HEK293 (cell line): Measurements from ENCODE around the gene NPM3.

Experiments used
- CTCF ChIA-PET: fragments of 350-600 bp; formaldehyde crosslinking; extraction: SDS; loops from one replicate; lab custom pipeline; 2021; ENCODE audit warnings: antibody characterized with exemption; lab: Yijun Ruan, JAX
- POLR2A ChIA-PET: fragments of 300-600 bp; formaldehyde crosslinking; extraction: SDS; loops from one replicate; lab custom pipeline; 2020; ENCODE audit warnings: antibody characterized with exemption, inconsistent platforms; lab: Yijun Ruan, JAX
- H3K27ac ChIP-seq: fragments of 200-500 bp; sonication (Bioruptor generic); 2 replicates; pipeline ENCODE4 v1.5.1; 2014; ENCODE audit warnings: low read depth, low read length, control low read depth, inconsistent platforms; ENCODE audit errors: extremely low read depth
- H3K36me3 ChIP-seq, 2 experiments: fragments of 200-500 bp in 1 of 2; sonication (Bioruptor generic) in 1 of 2; 1 replicate in 1 of 2; 2 replicates in 1 of 2; pipeline ENCODE4 v1.5.1; 2014 to 2017; ENCODE audit warnings: inconsistent platforms in 2 of 2, low read length in 2 of 2; ENCODE audit not compliant: control insufficient read depth in 2 of 2, insufficient read depth in 1 of 2
- H3K4me1 ChIP-seq: fragments of 200-500 bp; sonication (Bioruptor generic); 2 replicates; pipeline ENCODE4 v1.5.1; 2014; ENCODE audit warnings: mild to moderate bottlenecking, low read length, inconsistent platforms; ENCODE audit not compliant: control insufficient read depth, insufficient read depth
- H3K4me3 ChIP-seq: 2 replicates; pipeline ENCODE4 v1.5.1; 2011; ENCODE audit warnings: low read depth, mild to moderate bottlenecking, control low read depth, low read length, moderate library complexity
- H3K9me3 ChIP-seq: fragments of 200-500 bp; sonication (Bioruptor generic); 2 replicates; pipeline ENCODE4 v1.5.1; 2014; ENCODE audit warnings: low read depth, low read length, inconsistent platforms; ENCODE audit not compliant: control insufficient read depth, insufficient read depth
- GLIS2 ChIP-seq: fragments of 450-650 bp; formaldehyde crosslinking; IDR thresholded peaks from 2 replicates; pipeline ENCODE4 v1.5.1; 2016; ENCODE audit warnings: missing biosample characterization, missing genetic modification characterization
- HOXA7 ChIP-seq: sonication (generic); formaldehyde crosslinking; IDR thresholded peaks from 2 replicates; pipeline ENCODE4 v1.8.1; 2022; ENCODE audit warnings: missing genetic modification reagents, borderline replicate concordance
- KLF10 ChIP-seq: fragments of 450-650 bp; IDR thresholded peaks from 2 replicates; pipeline ENCODE4 v1.5.1; 2018; ENCODE audit warnings: missing biosample characterization, mild to moderate bottlenecking, missing genetic modification characterization
- RBAK ChIP-seq: fragments of 450-650 bp; formaldehyde crosslinking; IDR thresholded peaks from 2 replicates; pipeline ENCODE4 v1.5.1; 2016; ENCODE audit warnings: missing biosample characterization, missing genetic modification characterization
- SP3 ChIP-seq: fragments of 450-650 bp; formaldehyde crosslinking; IDR thresholded peaks from 2 replicates; pipeline ENCODE4 v1.5.1; 2016; ENCODE audit warnings: missing biosample characterization, missing genetic modification characterization
- YY1 ChIP-seq: fragments of 450-650 bp; formaldehyde crosslinking; IDR thresholded peaks from 2 replicates; pipeline ENCODE4 v1.5.1; 2018; ENCODE audit warnings: missing biosample characterization, missing genetic modification characterization
- ZFP41 ChIP-seq: fragments of 450-650 bp; formaldehyde crosslinking; IDR thresholded peaks from 2 replicates; pipeline ENCODE4 v1.5.1; 2016; ENCODE audit warnings: missing biosample characterization, missing genetic modification characterization, borderline replicate concordance
- ZNF138 ChIP-seq: fragments of 450-650 bp; formaldehyde crosslinking; IDR thresholded peaks from 2 replicates; pipeline ENCODE4 v1.5.1; 2016; ENCODE audit warnings: missing biosample characterization, missing genetic modification characterization, borderline replicate concordance
- ZNF174 ChIP-seq: fragments of 450-650 bp; formaldehyde crosslinking; IDR thresholded peaks from 2 replicates; pipeline ENCODE4 v1.5.0; 2017; ENCODE audit warnings: missing biosample characterization, mild to moderate bottlenecking, missing genetic modification characterization
- ZNF221 ChIP-seq: fragments of 450-650 bp; formaldehyde crosslinking; IDR thresholded peaks from 2 replicates; pipeline ENCODE4 v1.5.1; 2017; ENCODE audit warnings: missing biosample characterization, missing genetic modification characterization, borderline replicate concordance
- ZNF23 ChIP-seq: fragments of 450-650 bp; formaldehyde crosslinking; IDR thresholded peaks from 2 replicates; pipeline ENCODE4 v1.5.1; 2016; ENCODE audit warnings: missing biosample characterization, missing genetic modification characterization, borderline replicate concordance
- ZNF24 ChIP-seq: fragments of 450-650 bp; formaldehyde crosslinking; IDR thresholded peaks from 2 replicates; pipeline ENCODE4 v1.5.1; 2016; ENCODE audit warnings: missing biosample characterization, missing genetic modification characterization
- ZNF341 ChIP-seq: fragments of 450-650 bp; formaldehyde crosslinking; IDR thresholded peaks from 2 replicates; pipeline ENCODE4; 2016; ENCODE audit warnings: low read depth, missing biosample characterization, missing genetic modification characterization
- ZNF423 ChIP-seq: fragments of 450-650 bp; formaldehyde crosslinking; IDR thresholded peaks from 2 replicates; pipeline ENCODE4 v1.5.1; 2016; ENCODE audit warnings: missing biosample characterization, missing genetic modification characterization
- ZNF433 ChIP-seq: fragments of 450-650 bp; formaldehyde crosslinking; IDR thresholded peaks from 2 replicates; pipeline ENCODE4 v1.5.1; 2016; ENCODE audit warnings: missing biosample characterization, missing genetic modification characterization, low read depth
- ZNF571 ChIP-seq: fragments of 450-650 bp; formaldehyde crosslinking; IDR thresholded peaks from 2 replicates; pipeline ENCODE4 v1.5.0; 2017; ENCODE audit warnings: missing biosample characterization, missing genetic modification characterization
- ZNF596 ChIP-seq: fragments of 450-650 bp; IDR thresholded peaks from 2 replicates; pipeline ENCODE4 v1.5.0; 2018; ENCODE audit warnings: missing biosample characterization, mild to moderate bottlenecking, missing genetic modification characterization, moderate library complexity
- ZNF623 ChIP-seq: fragments of 450-650 bp; formaldehyde crosslinking; IDR thresholded peaks from 2 replicates; pipeline ENCODE4 v1.5.1; 2016; ENCODE audit warnings: missing biosample characterization, missing genetic modification characterization
- ZNF747 ChIP-seq: fragments of 450-650 bp; formaldehyde crosslinking; IDR thresholded peaks from 2 replicates; pipeline ENCODE4 v1.5.1; 2016; ENCODE audit warnings: missing biosample characterization, missing genetic modification characterization
- ZNF792 ChIP-seq: fragments of 450-650 bp; formaldehyde crosslinking; IDR thresholded peaks from 2 replicates; pipeline ENCODE4 v1.5.1; 2016; ENCODE audit warnings: missing biosample characterization, missing genetic modification characterization
- ZNF837 ChIP-seq: fragments of 450-650 bp; formaldehyde crosslinking; IDR thresholded peaks from 2 replicates; pipeline ENCODE4 v1.5.1; 2016; ENCODE audit warnings: missing biosample characterization, missing genetic modification characterization
- ZSCAN23 ChIP-seq: fragments of 450-650 bp; formaldehyde crosslinking; IDR thresholded peaks from 2 replicates; pipeline ENCODE4 v1.5.1; 2016; ENCODE audit warnings: missing biosample characterization, missing genetic modification characterization
- TF ChIP-seq, protein P1 (sequence below): fragments of 450-650 bp; formaldehyde crosslinking; IDR thresholded peaks from 2 replicates; pipeline ENCODE4 v1.5.1; 2016; ENCODE audit warnings: missing biosample characterization, missing genetic modification characterization
- TF ChIP-seq, protein P2 (sequence below): fragments of 450-650 bp; formaldehyde crosslinking; IDR thresholded peaks from 2 replicates; pipeline ENCODE4 v1.5.1; 2016; ENCODE audit warnings: missing biosample characterization, missing genetic modification characterization, borderline replicate concordance
- TF ChIP-seq, protein P3 (sequence below): fragments of 450-650 bp; formaldehyde crosslinking; IDR thresholded peaks from 2 replicates; pipeline ENCODE4 v1.5.1; 2016; ENCODE audit warnings: missing biosample characterization, missing genetic modification characterization
- TF ChIP-seq, protein P4 (sequence below): fragments of 450-650 bp; formaldehyde crosslinking; IDR thresholded peaks from 2 replicates; pipeline ENCODE4 v1.5.1; 2016; ENCODE audit warnings: missing biosample characterization, missing genetic modification characterization

The NPM3 gene

DNA sequence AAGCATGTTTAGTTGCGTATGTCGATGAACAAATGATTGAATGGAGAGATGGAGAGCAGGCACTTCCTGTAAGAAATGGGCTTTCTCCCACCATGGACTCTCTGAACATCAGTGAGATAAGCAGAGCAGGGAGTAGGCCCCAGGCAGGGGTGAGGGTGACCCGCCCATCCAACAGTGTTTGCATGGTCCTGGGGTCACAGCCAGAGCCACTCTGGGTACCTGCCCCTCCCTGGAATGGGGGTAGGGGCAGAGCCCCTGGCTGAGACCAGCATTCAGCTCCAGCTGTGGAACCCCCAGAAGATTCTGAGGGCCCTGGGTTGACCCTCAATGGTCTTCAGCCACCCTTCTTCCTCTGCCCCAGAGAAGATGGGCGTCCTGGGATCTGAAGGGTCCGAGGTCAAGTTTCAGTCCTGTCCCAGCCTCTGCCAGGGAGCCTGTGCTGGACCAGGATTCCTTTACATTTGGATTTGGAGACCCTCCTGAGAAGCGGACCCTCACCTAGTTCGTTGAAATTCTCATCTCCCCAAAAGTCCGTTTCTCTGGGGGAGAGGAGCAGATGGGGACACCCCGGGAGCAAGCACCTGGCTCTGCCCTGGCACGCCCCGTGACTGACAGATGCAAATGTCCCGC lies 5.0 kb downstream of the NPM3 start (continued):
- TF ChIP-seq, protein P1, sequence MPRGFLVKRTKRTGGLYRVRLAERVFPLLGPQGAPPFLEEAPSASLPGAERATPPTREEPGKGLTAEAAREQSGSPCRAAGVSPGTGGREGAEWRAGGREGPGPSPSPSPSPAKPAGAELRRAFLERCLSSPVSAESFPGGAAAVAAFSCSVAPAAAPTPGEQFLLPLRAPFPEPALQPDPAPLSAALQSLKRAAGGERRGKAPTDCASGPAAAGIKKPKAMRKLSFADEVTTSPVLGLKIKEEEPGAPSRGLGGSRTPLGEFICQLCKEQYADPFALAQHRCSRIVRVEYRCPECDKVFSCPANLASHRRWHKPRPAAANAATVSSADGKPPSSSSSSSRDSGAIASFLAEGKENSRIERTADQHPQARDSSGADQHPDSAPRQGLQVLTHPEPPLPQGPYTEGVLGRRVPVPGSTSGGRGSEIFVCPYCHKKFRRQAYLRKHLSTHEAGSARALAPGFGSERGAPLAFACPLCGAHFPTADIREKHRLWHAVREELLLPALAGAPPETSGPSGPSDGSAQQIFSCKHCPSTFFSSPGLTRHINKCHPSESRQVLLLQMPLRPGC (tag by site-specific recombination) = no peak
- TF ChIP-seq ZNF23 (no peak), RBAK (tag by site-specific recombination) (no peak), ZNF837 (tag by site-specific recombination) (no peak), ZNF423 (tag by site-specific recombination) (no peak)

DNA sequence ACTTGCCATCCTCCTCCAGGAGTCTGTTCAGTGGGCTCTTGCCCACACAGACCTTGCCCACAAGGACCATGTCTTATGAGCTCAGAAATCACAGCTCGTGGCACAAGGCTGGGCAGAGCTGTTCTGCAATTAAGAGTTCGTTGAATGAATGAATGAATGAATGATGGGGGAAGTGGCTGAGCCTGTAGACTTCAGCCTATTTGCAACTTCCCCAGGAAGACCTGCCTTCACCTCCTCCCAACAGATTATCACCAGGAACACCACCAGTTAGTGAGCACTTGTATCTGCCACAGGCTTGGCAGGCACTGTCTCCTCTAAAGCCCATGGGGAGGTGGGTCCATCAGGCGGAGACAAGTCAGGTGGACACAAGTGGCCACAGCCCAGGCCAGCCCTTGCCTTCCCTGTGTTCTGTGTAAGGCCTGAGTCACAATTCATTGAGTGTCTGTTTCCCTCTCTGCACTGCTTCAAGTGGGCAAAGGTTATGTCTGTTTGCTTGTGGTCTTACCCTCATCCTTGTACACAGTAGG lies 5.6 kb downstream of the NPM3 start:
- ChIA-PET CTCF (interaction anchor here (0.6 to 8.1 kb wide), 3 partner anchors 20 to 310 kb away, joined by 3 to 203 read pairs (median 4); no protein-coding TSS in a partner anchor), POLR2A (no interaction called here)
- peaks cover 18% of the 10 kb centered on the region for H3K4me1 ChIP-seq
- TF ChIP-seq ZFP41 = no peak
- TF ChIP-seq ZNF23 = no peak
- no peak for TF ChIP-seq ZSCAN23 (tag by site-specific recombination)
- TF ChIP-seq GLIS2 (tag by site-specific recombination) = 0 out of 2 replicates have a peak, but pooled peaks have one; percentile 8
- peak; percentile 94 for TF ChIP-seq ZNF24
- no peak overlapping the region for H3K27ac ChIP-seq
- no peak overlapping the region for H3K4me3 ChIP-seq
- no peaks in the 10 kb centered on the region for H3K9me3 ChIP-seq
- H3K36me3 ChIP-seq = peaks cover 0 to 9% of the 10 kb centered on the region in 2 experiments; a peak in 1 of 3 replicates

DNA sequence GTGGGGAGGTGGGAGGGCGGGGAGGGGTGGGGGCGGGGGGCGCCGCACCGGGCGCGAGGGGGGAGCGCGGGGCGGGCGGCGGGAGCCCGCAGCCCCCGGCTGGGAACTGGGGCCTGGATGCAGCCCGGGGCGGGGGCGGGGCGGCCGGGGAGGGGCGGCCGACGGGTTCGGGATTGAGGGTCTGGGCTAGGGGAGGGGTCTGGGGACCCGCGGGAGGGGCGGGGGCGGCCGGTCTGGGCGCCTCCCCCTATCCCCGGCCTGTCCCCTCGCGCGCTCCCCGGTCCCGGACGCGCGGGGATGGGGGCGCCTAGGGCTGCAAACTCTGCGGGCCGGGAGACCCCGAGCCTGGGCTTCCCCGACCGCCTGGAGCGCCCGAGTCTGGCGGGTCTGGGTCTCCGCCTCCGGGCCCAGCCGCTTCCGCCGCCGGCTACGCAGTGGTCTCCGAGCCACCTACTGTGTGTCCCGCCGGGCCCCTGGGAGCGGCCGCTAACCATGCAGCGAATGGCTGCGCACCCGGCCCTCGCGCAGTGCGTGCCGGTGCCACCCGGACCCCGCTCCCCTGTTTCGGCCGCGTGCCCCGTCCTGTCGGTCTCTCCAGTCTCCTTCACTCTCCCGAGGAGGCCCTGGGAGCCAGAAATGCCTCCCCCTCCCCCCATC lies 7.0 kb downstream of the NPM3 start:
- Histone ChIP-seq H3K27ac (no peak overlapping the region), H3K4me1 (peaks cover 16% of the 10 kb centered on the region), H3K36me3 (no peaks in the 10 kb centered on the region), H3K9me3 (no peaks in the 10 kb centered on the region), H3K4me3 (no peak overlapping the region; the same call in 1 of the 2 replicates)
- ChIA-PET POLR2A (no interaction called here), CTCF (interaction anchor here (0.6 to 0.7 kb wide), 3 partner anchors 13 to 77 kb away, joined by 3 to 7 read pairs (median 5); no protein-coding TSS in a partner anchor)
- TF ChIP-seq ZNF341 (tag by site-specific recombination) (no peak), ZNF747 (tag by site-specific recombination) (no peak), ZNF792 (no peak), ZNF433 (tag by site-specific recombination) (no peak), ZNF596 (no peak), ZNF837 (tag by site-specific recombination) (no peak), ZFP41 (no peak), ZNF221 (tag by site-specific recombination) (no peak), KLF10 (tag by site-specific recombination) (no peak), ZNF174 (tag by site-specific recombination) (no peak), ZNF138 (tag by site-specific recombination) (no peak), ZNF24 (no peak), YY1 (tag by site-specific recombination) (no peak), HOXA7 (CRISPR knock-in tag) (no peak), ZNF571 (no peak), SP3 (tag by site-specific recombination) (no peak), ZNF623 (no peak)
- TF ChIP-seq, protein P2, sequence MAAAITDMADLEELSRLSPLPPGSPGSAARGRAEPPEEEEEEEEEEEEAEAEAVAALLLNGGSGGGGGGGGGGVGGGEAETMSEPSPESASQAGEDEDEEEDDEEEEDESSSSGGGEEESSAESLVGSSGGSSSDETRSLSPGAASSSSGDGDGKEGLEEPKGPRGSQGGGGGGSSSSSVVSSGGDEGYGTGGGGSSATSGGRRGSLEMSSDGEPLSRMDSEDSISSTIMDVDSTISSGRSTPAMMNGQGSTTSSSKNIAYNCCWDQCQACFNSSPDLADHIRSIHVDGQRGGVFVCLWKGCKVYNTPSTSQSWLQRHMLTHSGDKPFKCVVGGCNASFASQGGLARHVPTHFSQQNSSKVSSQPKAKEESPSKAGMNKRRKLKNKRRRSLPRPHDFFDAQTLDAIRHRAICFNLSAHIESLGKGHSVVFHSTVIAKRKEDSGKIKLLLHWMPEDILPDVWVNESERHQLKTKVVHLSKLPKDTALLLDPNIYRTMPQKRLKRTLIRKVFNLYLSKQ (tag by site-specific recombination) = no peak
- TF ChIP-seq, protein P3, sequence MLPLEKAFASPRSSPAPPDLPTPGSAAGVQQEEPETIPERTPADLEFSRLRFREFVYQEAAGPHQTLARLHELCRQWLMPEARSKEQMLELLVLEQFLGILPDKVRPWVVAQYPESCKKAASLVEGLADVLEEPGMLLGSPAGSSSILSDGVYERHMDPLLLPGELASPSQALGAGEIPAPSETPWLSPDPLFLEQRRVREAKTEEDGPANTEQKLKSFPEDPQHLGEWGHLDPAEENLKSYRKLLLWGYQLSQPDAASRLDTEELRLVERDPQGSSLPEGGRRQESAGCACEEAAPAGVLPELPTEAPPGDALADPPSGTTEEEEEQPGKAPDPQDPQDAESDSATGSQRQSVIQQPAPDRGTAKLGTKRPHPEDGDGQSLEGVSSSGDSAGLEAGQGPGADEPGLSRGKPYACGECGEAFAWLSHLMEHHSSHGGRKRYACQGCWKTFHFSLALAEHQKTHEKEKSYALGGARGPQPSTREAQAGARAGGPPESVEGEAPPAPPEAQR (tag by site-specific recombination) = no peak
- TF ChIP-seq, protein P4, sequence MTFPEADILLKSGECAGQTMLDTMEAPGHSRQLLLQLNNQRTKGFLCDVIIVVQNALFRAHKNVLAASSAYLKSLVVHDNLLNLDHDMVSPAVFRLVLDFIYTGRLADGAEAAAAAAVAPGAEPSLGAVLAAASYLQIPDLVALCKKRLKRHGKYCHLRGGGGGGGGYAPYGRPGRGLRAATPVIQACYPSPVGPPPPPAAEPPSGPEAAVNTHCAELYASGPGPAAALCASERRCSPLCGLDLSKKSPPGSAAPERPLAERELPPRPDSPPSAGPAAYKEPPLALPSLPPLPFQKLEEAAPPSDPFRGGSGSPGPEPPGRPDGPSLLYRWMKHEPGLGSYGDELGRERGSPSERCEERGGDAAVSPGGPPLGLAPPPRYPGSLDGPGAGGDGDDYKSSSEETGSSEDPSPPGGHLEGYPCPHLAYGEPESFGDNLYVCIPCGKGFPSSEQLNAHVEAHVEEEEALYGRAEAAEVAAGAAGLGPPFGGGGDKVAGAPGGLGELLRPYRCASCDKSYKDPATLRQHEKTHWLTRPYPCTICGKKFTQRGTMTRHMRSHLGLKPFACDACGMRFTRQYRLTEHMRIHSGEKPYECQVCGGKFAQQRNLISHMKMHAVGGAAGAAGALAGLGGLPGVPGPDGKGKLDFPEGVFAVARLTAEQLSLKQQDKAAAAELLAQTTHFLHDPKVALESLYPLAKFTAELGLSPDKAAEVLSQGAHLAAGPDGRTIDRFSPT (tag by site-specific recombination) = no peak
